OCI-LY7 (cell line): ENCODE measurements around the gene TMEM151A. TPM values are rescaled to one million over a fixed set of nuclear protein-coding genes. Genes with fewer than 3 reads are reported as not detected.

ENCODE experiments used
- BruUV-seq: library from RNA; stranded (reverse); fragments of 400-500 nt; replicated peaks from 2 replicates; lab custom pipeline; 2021; lab: Mats Ljungman, UMichigan
- CTCF ChIA-PET: fragments of 300-600 bp; sonication (Branson Sonifier 250); formaldehyde crosslinking; loops from one replicate; lab custom pipeline; 2022; ENCODE audit warnings: antibody characterized with exemption; ENCODE audit not compliant: unreplicated experiment; lab: Charles Lee
- POLR2A ChIA-PET: fragments of 300-600 bp; sonication (Branson Sonifier 250); formaldehyde crosslinking; loops from one replicate; lab custom pipeline; 2022; ENCODE audit warnings: antibody characterized with exemption; lab: Charles Lee
- DNase-seq: peaks from one replicate; pipeline ENCODE4 v3.0.0-alpha.2; 2015; ENCODE audit warnings: low spot score
- H2AFZ ChIP-seq: fragments of 200-600 bp; sonication (generic), shearing (Covaris generic); 2 replicates; pipeline ENCODE4 v1.6.1; 2014; ENCODE audit warnings: mild to moderate bottlenecking, antibody characterized with exemption, low read length, moderate library complexity
- H3K27ac ChIP-seq: fragments of 200-600 bp; sonication (generic); 2 replicates; pipeline ENCODE4 v1.5.1; 2014; ENCODE audit warnings: mixed run types, low read depth, mild to moderate bottlenecking, moderate library complexity, low read length, inconsistent platforms; ENCODE audit not compliant: poor library complexity, severe bottlenecking
- H3K36me3 ChIP-seq: fragments of 200-600 bp; sonication (generic); 2 replicates; pipeline ENCODE4 v1.6.1; 2014; ENCODE audit warnings: mild to moderate bottlenecking, antibody characterized with exemption, low read length, moderate library complexity, mixed read lengths; ENCODE audit not compliant: insufficient read depth
- H3K4me1 ChIP-seq: fragments of 200-600 bp; sonication (generic); 2 replicates; pipeline ENCODE4 v1.5.1; 2014; ENCODE audit warnings: mild to moderate bottlenecking, low read length; ENCODE audit not compliant: insufficient read depth, poor library complexity, severe bottlenecking
- H3K4me2 ChIP-seq: fragments of 200-600 bp; sonication (generic); 2 replicates; pipeline ENCODE4 v1.6.1; 2014; ENCODE audit warnings: mild to moderate bottlenecking, low read length
- H3K4me3 ChIP-seq: fragments of 200-600 bp; sonication (generic); 2 replicates; pipeline ENCODE4 v1.5.1; 2014; ENCODE audit warnings: mild to moderate bottlenecking, low read depth, low read length; ENCODE audit not compliant: poor library complexity, severe bottlenecking
- H3K79me2 ChIP-seq: fragments of 200-600 bp; sonication (generic); 2 replicates; pipeline ENCODE4 v1.6.1; 2016; ENCODE audit warnings: low read depth, mild to moderate bottlenecking, low read length, moderate library complexity, mixed read lengths; ENCODE audit not compliant: insufficient read depth
- H3K9me2 ChIP-seq: fragments of 200-600 bp; sonication (generic); 2 replicates; pipeline ENCODE4 v1.6.1; 2016; ENCODE audit warnings: mild to moderate bottlenecking, low read length, mixed read lengths; ENCODE audit not compliant: insufficient read depth
- H3K9me3 ChIP-seq: fragments of 200-600 bp; sonication (generic); 2 replicates; pipeline ENCODE4 v1.6.1; 2014; ENCODE audit warnings: mild to moderate bottlenecking, mixed run types, low read length, mixed read lengths
- H4K20me1 ChIP-seq: fragments of 200-600 bp; sonication (generic); 2 replicates; pipeline ENCODE4 v1.6.1; 2014; ENCODE audit warnings: mild to moderate bottlenecking, antibody characterized with exemption, low read length, moderate library complexity, mixed read lengths; ENCODE audit not compliant: insufficient read depth
- EZH2phosphoT487 ChIP-seq: fragments of 200-600 bp; sonication (generic); IDR thresholded peaks from 2 replicates; pipeline ENCODE4 v1.6.1; 2018; ENCODE audit warnings: low read depth, borderline replicate concordance, mild to moderate bottlenecking, mixed run types, antibody characterized with exemption, low read length, moderate library complexity, mixed read lengths
- intact Hi-C: fragments of 100-400 bp; cut with micrococcal nuclease; formaldehyde crosslinking; loops from one replicate; pipeline ENCODE4 v1.10.0; 2022; ENCODE audit not compliant: unreplicated experiment
- total RNA-seq, 2 experiments: library from RNA; depleted of rRNA in 1 of 2; stranded (reverse); fragments of >200 nt in 1 of 2; shearing (Covaris generic) in 1 of 2; gene quantifications; 2 replicates each; pipeline ENCODE4 v1.2.3, GENCODE V29; 2014 to 2022
- TF ChIP-seq, protein P1 (sequence below): fragments of 200-600 bp; sonication (generic); conservative IDR thresholded peaks from 2 replicates; pipeline ENCODE4 v1.5.1; 2014; ENCODE audit warnings: mild to moderate bottlenecking, antibody characterized with exemption, low read length, moderate library complexity, mixed read lengths

Gene TMEM151A
- total RNA-seq, 2 experiments from 2014 or later: not detected

DNA sequence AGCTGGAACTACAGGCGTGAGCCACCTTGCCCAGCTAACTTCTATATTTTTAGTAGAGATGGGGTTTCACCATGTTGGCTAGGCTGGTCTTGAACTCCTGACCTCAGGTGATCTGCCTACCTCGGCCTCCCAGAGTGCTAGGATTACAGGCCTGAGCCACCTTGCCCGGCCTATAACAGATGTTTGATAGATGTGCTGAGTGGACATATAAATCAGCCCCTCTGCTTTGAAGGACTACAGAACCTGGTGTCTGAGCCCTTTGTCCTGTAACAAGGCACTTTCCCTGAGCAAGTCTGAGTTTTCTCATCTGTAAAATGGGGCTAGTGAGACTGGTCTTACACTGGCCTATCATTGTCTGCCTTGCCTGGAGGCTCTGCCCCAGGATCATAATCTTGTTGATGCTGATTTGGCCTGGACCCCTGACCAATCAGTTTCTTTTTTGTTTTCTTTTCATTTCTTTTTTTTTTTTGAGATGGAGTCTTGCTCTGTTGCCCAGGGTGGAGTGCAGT is 37.5 kb downstream of the TMEM151A start:
- TF ChIP-seq EZH2phosphoT487: no peak
- TF ChIP-seq, protein P1, sequence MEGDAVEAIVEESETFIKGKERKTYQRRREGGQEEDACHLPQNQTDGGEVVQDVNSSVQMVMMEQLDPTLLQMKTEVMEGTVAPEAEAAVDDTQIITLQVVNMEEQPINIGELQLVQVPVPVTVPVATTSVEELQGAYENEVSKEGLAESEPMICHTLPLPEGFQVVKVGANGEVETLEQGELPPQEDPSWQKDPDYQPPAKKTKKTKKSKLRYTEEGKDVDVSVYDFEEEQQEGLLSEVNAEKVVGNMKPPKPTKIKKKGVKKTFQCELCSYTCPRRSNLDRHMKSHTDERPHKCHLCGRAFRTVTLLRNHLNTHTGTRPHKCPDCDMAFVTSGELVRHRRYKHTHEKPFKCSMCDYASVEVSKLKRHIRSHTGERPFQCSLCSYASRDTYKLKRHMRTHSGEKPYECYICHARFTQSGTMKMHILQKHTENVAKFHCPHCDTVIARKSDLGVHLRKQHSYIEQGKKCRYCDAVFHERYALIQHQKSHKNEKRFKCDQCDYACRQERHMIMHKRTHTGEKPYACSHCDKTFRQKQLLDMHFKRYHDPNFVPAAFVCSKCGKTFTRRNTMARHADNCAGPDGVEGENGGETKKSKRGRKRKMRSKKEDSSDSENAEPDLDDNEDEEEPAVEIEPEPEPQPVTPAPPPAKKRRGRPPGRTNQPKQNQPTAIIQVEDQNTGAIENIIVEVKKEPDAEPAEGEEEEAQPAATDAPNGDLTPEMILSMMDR: no peak
- Histone ChIP-seq H3K79me2 (no peaks in the 10 kb centered on the region), H2AFZ (no peak overlapping the region; the same call in 1 of the 2 replicates), H3K4me1 (peaks cover 46% of the 10 kb centered on the region), H4K20me1 (no peaks in the 10 kb centered on the region), H3K9me2 (no peaks in the 10 kb centered on the region), H3K4me3 (no peak overlapping the region), H3K4me2 (no peak overlapping the region), H3K36me3 (no peaks in the 10 kb centered on the region), H3K9me3 (no peaks in the 10 kb centered on the region), H3K27ac (no peak overlapping the region)
- intact Hi-C loops: loop anchor here (2.0 kb wide), 1 partner anchor 40 kb away; the partner anchor contains the start of gene YIF1A
- no TSS peak for BruUV-seq
- CTCF ChIA-PET: interaction anchor here (0.6 to 0.9 kb wide), 2 partner anchors 9 to 17 kb away, joined by 3 to 4 read pairs; no protein-coding TSS in a partner anchor
- POLR2A ChIA-PET: interaction anchor here (2.2 kb wide), 1 partner anchor 17 kb away, joined by 7 read pairs; no protein-coding TSS in a partner anchor
- DNase-seq: no peak

DNA sequence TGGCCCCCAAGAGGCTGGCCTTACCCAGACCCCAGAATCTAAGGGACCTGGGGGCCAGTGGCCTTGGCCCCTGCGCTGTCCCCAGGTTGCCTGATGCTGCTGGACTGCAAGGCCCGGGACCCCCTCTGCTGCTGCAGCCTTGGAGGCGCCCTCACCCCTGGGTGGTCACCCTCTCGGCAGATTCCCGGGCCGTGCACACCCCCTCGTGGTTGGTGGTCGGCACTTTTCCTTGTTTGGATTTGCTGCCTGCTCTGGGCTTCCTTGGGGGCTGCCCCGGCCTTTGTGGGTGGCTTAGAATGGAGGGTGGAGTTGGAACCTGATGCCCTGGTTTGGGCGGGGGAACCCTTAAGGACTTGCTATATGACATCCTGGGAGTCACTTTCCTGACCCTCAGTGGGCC is 39.2 kb downstream of the TMEM151A start:
- no peaks in the 10 kb centered on the region for H4K20me1 ChIP-seq
- intact Hi-C loops: no loop called here
- ChIA-PET POLR2A (interaction anchor here (1.2 kb wide), 1 partner anchor 19 kb away, joined by 4 read pairs; no protein-coding TSS in a partner anchor), CTCF (no interaction called here)
- H3K4me2 ChIP-seq: no peak overlapping the region
- DNase-seq: no peak
- peaks cover 33% of the 10 kb centered on the region for H3K4me1 ChIP-seq
- no peaks in the 10 kb centered on the region for H3K9me2 ChIP-seq
- H3K36me3 ChIP-seq: no peaks in the 10 kb centered on the region
- TF ChIP-seq EZH2phosphoT487: no peak
- TF ChIP-seq, protein P1: 0 out of 2 replicates have a peak, but pooled peaks have one; percentile 12
- no peaks in the 10 kb centered on the region for H3K9me3 ChIP-seq
- H2AFZ ChIP-seq: no peak overlapping the region
- BruUV-seq: no TSS peak
- no peak overlapping the region for H3K27ac ChIP-seq
- no peak overlapping the region for H3K4me3 ChIP-seq
- no peaks in the 10 kb centered on the region for H3K79me2 ChIP-seq

DNA sequence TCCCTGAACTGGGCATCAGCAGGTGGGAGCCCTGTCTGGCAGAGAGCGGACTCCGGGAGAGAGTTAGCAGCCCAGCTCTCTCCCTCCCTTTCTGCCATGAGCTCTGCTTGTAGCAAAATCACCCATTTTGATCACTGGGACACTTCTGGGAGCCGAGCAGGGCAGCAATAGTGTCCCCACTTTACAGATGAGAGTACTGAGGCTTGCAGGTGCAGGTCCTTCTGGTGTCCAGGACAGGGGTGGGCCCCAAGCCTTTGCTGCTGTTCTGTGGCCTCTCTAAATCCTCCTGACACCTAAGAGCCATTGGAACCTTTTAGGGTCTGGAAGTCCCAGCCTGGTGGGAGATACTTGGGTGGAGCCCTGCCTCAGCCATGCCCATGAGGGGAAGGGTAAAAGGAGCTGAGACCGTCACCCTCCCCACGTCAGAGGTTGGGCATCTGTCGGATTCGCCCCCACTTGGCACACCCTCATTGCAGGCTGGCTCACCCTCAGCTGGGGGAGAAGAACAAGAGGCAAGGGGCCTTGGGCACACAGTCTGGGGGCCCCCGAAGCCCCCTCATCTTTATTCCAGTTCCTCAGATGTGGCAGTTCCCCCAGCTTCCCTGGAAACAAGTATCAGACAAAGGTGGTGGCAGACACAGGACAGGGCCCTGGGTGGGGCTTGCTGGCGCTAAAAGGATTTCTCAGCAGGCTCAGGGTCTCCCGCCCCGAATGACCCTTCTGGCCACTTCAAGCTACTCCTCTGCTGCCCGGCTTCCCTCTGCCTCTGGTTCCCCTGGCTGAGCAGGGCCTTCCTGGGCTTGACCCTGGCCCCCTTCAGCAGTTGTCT is 40.1 kb downstream of the TMEM151A start:
- BruUV-seq: no TSS peak
- Histone ChIP-seq H3K4me3 (no peak overlapping the region), H3K27ac (no peak overlapping the region), H3K4me1 (peaks cover 33% of the 10 kb centered on the region), H2AFZ (no peak overlapping the region), H3K36me3 (peaks cover 3% of the 10 kb centered on the region; the same call in 1 of the 2 replicates), H3K4me2 (no peak overlapping the region), H3K79me2 (no peaks in the 10 kb centered on the region), H3K9me2 (no peaks in the 10 kb centered on the region), H3K9me3 (no peaks in the 10 kb centered on the region), H4K20me1 (no peaks in the 10 kb centered on the region)
- intact Hi-C loops: no loop called here
- TF ChIP-seq EZH2phosphoT487: no peak
- TF ChIP-seq, protein P1: no peak
- ChIA-PET POLR2A (interaction anchor here (1.2 kb wide), 1 partner anchor 20 kb away, joined by 4 read pairs; no protein-coding TSS in a partner anchor), CTCF (no interaction called here)
- DNase-seq: no peak
